ENCODE results near the gene AQP5.

DNA sequence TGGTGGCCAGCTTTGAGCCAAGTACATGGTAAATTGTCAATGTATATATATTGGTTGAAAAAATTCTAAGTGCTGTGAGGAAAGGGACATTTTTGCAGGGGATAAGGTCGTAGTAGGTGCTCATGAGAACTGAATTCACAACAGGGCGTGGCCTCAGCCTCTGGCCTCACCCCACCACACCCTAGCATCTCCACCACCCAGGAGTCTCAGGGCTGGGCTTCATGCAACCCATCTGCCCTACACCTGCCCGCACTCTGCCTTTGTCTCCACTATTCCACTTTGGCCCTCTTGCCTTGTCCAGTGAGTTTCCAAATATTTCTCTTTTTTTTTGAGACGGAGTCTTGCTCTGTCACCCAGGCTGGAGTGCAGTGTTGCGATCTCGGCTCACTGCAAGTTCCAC, 33.2 kb upstream of the AQP5 start:
- TF ChIP-seq CTCF (IDR thresholded peaks at IDR 0.05; ENCODE audit: low read depth, low read length), result no peak
- no peak for TF ChIP-seq POLR2A (IDR thresholded peaks at IDR 0.05; ENCODE audit: extremely low read depth, insufficient read length)
- TF ChIP-seq MAX (IDR thresholded peaks at IDR 0.05; ENCODE audit: low read depth, low read length), result no peak
- TF ChIP-seq MYC (IDR thresholded peaks at IDR 0.05; ENCODE audit: low read depth, low read length), result no peak
